Activated CD4-positive, alpha-beta T cell treated with anti-CD3 and anti-CD28 coated beads for 36 hours (primary cell): ENCODE data around the gene TRIM50. TPM values are rescaled to one million over a fixed set of nuclear protein-coding genes. Genes with fewer than 3 reads are reported as not detected.
"Not testable (repeated sequence)": the region's sequence is repeated elsewhere in the genome, so short reads cannot be mapped to it uniquely, and the experiment has no call there.

Experiments
- ATAC-seq: fragments of 200-7000 bp; cut with Tn5 transposase; one replicate; pipeline ENCODE4 v1.10.0; 2021; ENCODE audit warnings: mild to moderate bottlenecking, moderate library complexity
- CTCF ChIA-PET: fragments of 350-600 bp; sonication (Branson Sonifier 250); formaldehyde crosslinking; loops from one replicate; lab custom pipeline; 2021; ENCODE audit warnings: antibody characterized with exemption; lab: Charles Lee
- POLR2A ChIA-PET: fragments of 350-600 bp; sonication (Branson Sonifier 250); formaldehyde crosslinking; loops from one replicate; lab custom pipeline; 2021; ENCODE audit warnings: antibody characterized with exemption, inconsistent platforms; lab: Charles Lee
- DNase-seq: peaks from one replicate; pipeline ENCODE4 v3.0.0-alpha.2; 2020
- H3K27ac Mint-ChIP-seq: one replicate; pipeline ENCODE4 v1.8.0; 2021; ENCODE audit warnings: mixed read lengths
- H3K27me3 Mint-ChIP-seq: one replicate; pipeline ENCODE4 v1.8.0; 2021; ENCODE audit warnings: mixed read lengths
- H3K36me3 Mint-ChIP-seq: one replicate; pipeline ENCODE4 v1.8.0; 2021; ENCODE audit warnings: low read depth, mixed read lengths
- H3K4me1 Mint-ChIP-seq: one replicate; pipeline ENCODE4 v1.8.0; 2021; ENCODE audit warnings: mixed read lengths
- H3K4me3 Mint-ChIP-seq: one replicate; pipeline ENCODE4 v1.8.0; 2021; ENCODE audit warnings: mild to moderate bottlenecking, moderate library complexity, mixed read lengths
- H3K9me3 Mint-ChIP-seq: one replicate; pipeline ENCODE4 v1.8.0; 2021; ENCODE audit warnings: low read depth, mixed read lengths
- intact Hi-C, 2 experiments: fragments of 100-400 bp; cut with DNase I in 1 of 2; cut with micrococcal nuclease in 1 of 2; formaldehyde crosslinking; loops; one replicate each; pipeline versions ENCODE4 v1.14.2 to v1.15.1; 2022 to 2024; cut with DNase I, micrococcal nuclease
- total RNA-seq, 2 experiments: library from RNA; stranded (reverse); gene quantifications; one replicate each; pipeline ENCODE4 v1.2.3, GENCODE V29; 2021

Gene TRIM50
- total RNA-seq, 2 experiments from 2014 or later = not detected

DNA sequence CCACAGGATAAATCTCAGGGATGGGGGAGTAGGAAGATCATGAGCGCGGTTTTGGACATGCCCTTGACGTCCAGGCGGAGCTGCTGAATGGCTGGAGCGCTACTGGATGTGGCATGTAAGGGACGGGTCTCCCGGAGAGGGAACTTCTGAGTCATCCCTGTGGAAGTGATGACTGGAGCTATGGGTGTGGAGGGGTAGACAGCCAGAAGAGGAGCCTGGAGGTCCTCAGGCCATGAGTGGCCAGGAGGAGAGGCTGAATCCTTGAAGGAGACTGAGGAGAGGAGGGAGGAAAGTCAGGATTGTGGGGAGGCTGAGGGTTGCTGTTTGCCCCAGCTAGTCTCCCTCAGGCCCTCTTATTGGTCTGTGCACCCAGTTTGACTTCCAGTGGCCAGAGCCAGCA is 16.5 kb downstream of the TRIM50 start:
- Mint-ChIP-seq H3K4me1 (peaks cover 27% of the 10 kb centered on the region), H3K36me3 (peaks cover 14% of the 10 kb centered on the region)
- ATAC-seq, H3K4me3 Mint-ChIP-seq, H3K27me3 Mint-ChIP-seq, H3K9me3 Mint-ChIP-seq, POLR2A ChIA-PET, H3K27ac Mint-ChIP-seq, intact Hi-C loops, DNase-seq: not testable (repeated sequence)
- CTCF ChIA-PET = interaction anchor here (0.7 kb wide), 1 partner anchor 13 kb away, joined by 3 read pairs; no protein-coding TSS in a partner anchor

DNA sequence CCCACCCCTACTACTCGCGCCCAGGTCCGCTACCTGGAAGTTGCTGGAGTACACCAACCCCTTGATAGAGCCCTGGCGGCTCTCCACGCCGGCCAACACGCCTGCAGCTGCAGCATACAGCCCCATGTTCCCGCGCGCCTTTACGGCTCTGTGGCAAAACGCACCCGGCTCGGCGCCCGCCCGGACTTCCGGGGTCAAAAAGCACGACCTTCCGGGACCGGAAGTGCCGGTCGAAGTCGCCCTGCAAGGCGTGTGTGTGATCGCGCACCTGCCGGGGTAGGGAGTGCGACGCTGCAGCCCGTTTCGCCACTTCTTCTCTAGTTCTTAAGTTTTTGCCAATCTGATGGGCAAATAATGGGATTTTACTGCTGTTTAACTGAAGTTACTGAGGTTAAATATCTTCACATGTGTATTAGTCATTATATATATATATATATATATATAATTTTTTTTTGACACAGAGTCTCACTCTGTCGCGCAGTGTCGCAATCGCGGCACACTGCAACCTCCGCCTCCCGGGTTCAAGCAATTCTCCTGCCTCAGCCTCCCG is 19.1 kb downstream of the TRIM50 start, which contains the start of gene NSUN5:
Gene NSUN5 (minus strand): TSS at position 162 of the 550 bp plus-strand sequence. CDS start 36 bp downstream, at position 126.
- Mint-ChIP-seq H3K9me3 (no peaks in the 10 kb centered on the region), H3K36me3 (peaks cover 28% of the 10 kb centered on the region), H3K4me3 (peak within 1 kb of the TSS; percentile 97), H3K4me1 (peaks cover 31% of the 10 kb centered on the region), H3K27ac (peak within 1 kb of the TSS; percentile 94), H3K27me3 (no peaks in the 10 kb centered on the region)
- CTCF ChIA-PET = no interaction called here
- DNase-seq = peak; percentile 96
- intact Hi-C loops = loop anchor here in 1 of 2 experiments (2.0 kb wide), 1 partner anchor 480 kb away; the partner anchor contains the start of gene TYW1B
- POLR2A ChIA-PET = no interaction called here
- ATAC-seq = peak; percentile 96

- intact Hi-C loops = loop anchor here in 1 of 2 experiments (2.0 kb wide), 1 partner anchor 479 kb away; the partner anchor contains the start of gene TYW1B
- POLR2A ChIA-PET = no interaction called here
These were observed 19.7 kb downstream of the TRIM50 start for GRCh38 chr7:73308074-73308664.

GRCh38 chr7:73307436-73307835 is 20.4 kb downstream of the TRIM50 start:
- POLR2A ChIA-PET = no interaction called here
- Mint-ChIP-seq H3K4me1 (peaks cover 31% of the 10 kb centered on the region), H3K9me3 (no peaks in the 10 kb centered on the region), H3K27ac (peak overlapping the region; percentile 89), H3K36me3 (peaks cover 31% of the 10 kb centered on the region), H3K27me3 (no peaks in the 10 kb centered on the region), H3K4me3 (peak overlapping the region; percentile 97)
- ATAC-seq (no peak), DNase-seq (no peak)
- intact Hi-C loops = no loop called here
- CTCF ChIA-PET = interaction anchor here (1.3 kb wide), 1 partner anchor 144 kb away, joined by 3 read pairs; no protein-coding TSS in a partner anchor

More at GRCh38 chr7:73308074-73308664, 19.7 kb downstream of the TRIM50 start:
- H3K27me3 Mint-ChIP-seq = no peaks in the 10 kb centered on the region
- H3K9me3 Mint-ChIP-seq = no peaks in the 10 kb centered on the region
- DNase-seq (no peak), ATAC-seq (peak; percentile 45)
- H3K4me1 Mint-ChIP-seq = peaks cover 31% of the 10 kb centered on the region
- peak overlapping the region; percentile 97 for H3K4me3 Mint-ChIP-seq
- H3K27ac Mint-ChIP-seq = peak overlapping the region; percentile 94
- CTCF ChIA-PET = no interaction called here
- H3K36me3 Mint-ChIP-seq = peaks cover 28% of the 10 kb centered on the region

- Mint-ChIP-seq H3K36me3 (peaks cover 31% of the 10 kb centered on the region), H3K4me1 (peaks cover 31% of the 10 kb centered on the region)
- H3K27me3 Mint-ChIP-seq, H3K4me3 Mint-ChIP-seq, H3K27ac Mint-ChIP-seq, CTCF ChIA-PET, intact Hi-C loops, H3K9me3 Mint-ChIP-seq, DNase-seq, POLR2A ChIA-PET, ATAC-seq: not testable (repeated sequence)
These were observed 23.1 kb downstream of the TRIM50 start for GRCh38 chr7:73304612-73305387.

- CTCF ChIA-PET = no interaction called here
These were observed 23.8 kb downstream of the TRIM50 start for GRCh38 chr7:73304071-73304470.

GRCh38 chr7:73303546-73303945 is 24.3 kb downstream of the TRIM50 start:
- Mint-ChIP-seq H3K4me1 (peaks cover 22% of the 10 kb centered on the region), H3K27ac (no peak overlapping the region), H3K4me3 (no peak overlapping the region), H3K36me3 (peaks cover 29% of the 10 kb centered on the region), H3K9me3 (no peaks in the 10 kb centered on the region), H3K27me3 (no peaks in the 10 kb centered on the region)
- POLR2A ChIA-PET = no interaction called here
- ATAC-seq (no peak), DNase-seq (no peak)
- intact Hi-C loops = no loop called here
- CTCF ChIA-PET = no interaction called here

More at GRCh38 chr7:73304071-73304470, 23.8 kb downstream of the TRIM50 start:
- POLR2A ChIA-PET = no interaction called here
- ATAC-seq (no peak), DNase-seq (no peak)
- intact Hi-C loops = no loop called here
- Mint-ChIP-seq H3K9me3 (no peaks in the 10 kb centered on the region), H3K36me3 (peaks cover 31% of the 10 kb centered on the region), H3K4me1 (peaks cover 27% of the 10 kb centered on the region), H3K27ac (no peak overlapping the region), H3K4me3 (no peak overlapping the region), H3K27me3 (no peaks in the 10 kb centered on the region)

DNA sequence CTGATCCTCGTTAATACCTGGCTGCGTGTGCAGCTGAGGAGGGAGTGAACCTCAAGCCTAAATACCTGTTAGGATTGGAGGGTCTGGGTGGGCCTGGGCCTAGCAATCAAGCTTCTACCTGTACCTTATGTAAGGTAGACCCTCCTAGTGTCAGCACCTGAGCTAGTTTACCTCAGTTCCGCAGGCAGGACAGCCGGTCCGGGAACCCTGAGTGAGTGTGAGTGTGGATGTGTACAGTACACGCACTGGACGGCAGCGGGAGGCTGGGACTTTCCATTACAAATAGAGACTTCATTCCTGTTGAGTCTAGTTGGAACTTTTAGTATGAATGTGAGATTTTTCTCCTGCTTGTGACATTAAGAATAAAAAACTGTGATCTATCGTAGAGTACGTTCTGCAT is 25.0 kb downstream of the TRIM50 start:
- H3K36me3 Mint-ChIP-seq = peaks cover 28% of the 10 kb centered on the region
- H3K27me3 Mint-ChIP-seq, H3K9me3 Mint-ChIP-seq, H3K27ac Mint-ChIP-seq, POLR2A ChIA-PET, intact Hi-C loops, DNase-seq, ATAC-seq, CTCF ChIA-PET, H3K4me3 Mint-ChIP-seq: not testable (repeated sequence)
- H3K4me1 Mint-ChIP-seq = peaks cover 18% of the 10 kb centered on the region

GRCh38 chr7:73301108-73301507 is 26.8 kb downstream of the TRIM50 start:
- H3K4me3 Mint-ChIP-seq, intact Hi-C loops, H3K27ac Mint-ChIP-seq, H3K4me1 Mint-ChIP-seq, DNase-seq, H3K9me3 Mint-ChIP-seq, POLR2A ChIA-PET, CTCF ChIA-PET, H3K27me3 Mint-ChIP-seq, ATAC-seq: not testable (repeated sequence)
- H3K36me3 Mint-ChIP-seq = peaks cover 15% of the 10 kb centered on the region

DNA sequence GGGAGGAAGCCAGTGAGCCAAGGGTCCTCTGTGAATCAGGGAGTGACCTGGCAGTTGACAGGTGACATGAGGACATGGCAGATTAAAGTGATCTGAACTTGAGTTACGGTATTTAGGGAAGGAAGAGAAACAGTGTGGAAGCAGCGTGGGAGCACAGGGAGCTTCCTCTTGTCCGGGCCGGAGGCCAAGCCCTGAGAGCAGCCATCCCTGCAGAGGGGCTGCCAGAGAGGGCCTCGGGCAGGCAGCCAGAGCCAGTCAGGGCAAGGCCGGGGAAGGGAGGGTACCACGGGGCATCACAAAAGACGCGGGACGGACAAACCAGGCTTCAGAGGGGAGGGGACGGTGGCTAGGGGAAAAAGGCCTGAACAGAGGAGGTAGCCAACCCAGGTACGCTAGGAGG is 28.1 kb downstream of the TRIM50 start:
- H3K36me3 Mint-ChIP-seq, H3K4me1 Mint-ChIP-seq, intact Hi-C loops, POLR2A ChIA-PET, CTCF ChIA-PET, H3K27me3 Mint-ChIP-seq, ATAC-seq, H3K9me3 Mint-ChIP-seq, DNase-seq, H3K27ac Mint-ChIP-seq, H3K4me3 Mint-ChIP-seq: not testable (repeated sequence)

DNA sequence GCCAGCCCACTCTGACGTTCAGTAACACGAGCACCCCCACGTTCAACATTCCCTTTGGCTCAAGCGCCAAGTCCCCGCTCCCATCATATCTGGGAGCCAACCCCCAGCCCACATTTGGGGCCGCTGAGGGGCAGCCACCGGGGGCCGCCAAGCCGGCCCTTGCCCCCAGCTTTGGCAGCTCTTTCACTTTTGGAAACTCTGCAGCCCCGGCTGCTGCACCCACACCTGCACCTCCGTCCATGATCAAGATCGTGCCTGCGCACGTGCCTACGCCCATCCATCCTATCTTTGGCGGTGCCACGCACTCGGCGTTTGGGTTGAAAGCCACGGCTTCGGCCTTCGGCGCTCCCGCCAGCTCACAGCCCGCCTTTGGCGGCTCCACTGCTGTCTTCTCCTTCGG is 30.2 kb downstream of the TRIM50 start:
- H3K4me3 Mint-ChIP-seq, H3K27ac Mint-ChIP-seq, H3K9me3 Mint-ChIP-seq, H3K36me3 Mint-ChIP-seq, DNase-seq, H3K27me3 Mint-ChIP-seq, CTCF ChIA-PET, H3K4me1 Mint-ChIP-seq, POLR2A ChIA-PET, ATAC-seq, intact Hi-C loops: not testable (repeated sequence)
